K562 (cell line): ENCODE measurements around the gene LINS1. TPM values are rescaled to one million over a fixed set of nuclear protein-coding genes. Genes with fewer than 3 reads are reported as not detected.

ENCODE experiments used
- ASH1L ChIP-seq: fragments of 450-650 bp; IDR thresholded peaks from 2 replicates; pipeline ENCODE4 v1.6.1; 2018; ENCODE audit warnings: borderline replicate concordance, mild to moderate bottlenecking, low read depth; ENCODE audit not compliant: partially characterized antibody
- BCL6 ChIP-seq: fragments of 250-450 bp; sonication (Bioruptor Pico); IDR thresholded peaks from 2 replicates; pipeline ENCODE4 v1.4.0; 2020
- CBX5 ChIP-seq: IDR thresholded peaks from 2 replicates; pipeline ENCODE4 v1.6.1; 2014; ENCODE audit warnings: low read depth, borderline replicate concordance
- FOS ChIP-seq: IDR thresholded peaks from 3 replicates; pipeline ENCODE4 v1.6.1; 2011; ENCODE audit not compliant: insufficient read length; ENCODE audit errors: extremely low read depth
- FOXK2 ChIP-seq, 2 experiments: fragments of 450-650 bp; IDR thresholded peaks in 1 of 2; conservative IDR thresholded peaks in 1 of 2; 2 replicates each; pipeline ENCODE4 v1.6.1; 2016; ENCODE audit warnings: low read depth in 2 of 2, mild to moderate bottlenecking in 1 of 2
- MECOM ChIP-seq: fragments of 250-450 bp; sonication (Bioruptor Pico); IDR thresholded peaks from 2 replicates; pipeline ENCODE4 v1.8.0; 2022; ENCODE audit warnings: inconsistent platforms
- MLLT1 ChIP-seq, 2 experiments: fragments of 450-650 bp; IDR thresholded peaks; 2 replicates each; pipeline ENCODE4 v1.6.1; 2016
- NUFIP1 ChIP-seq: fragments of 450-650 bp; IDR thresholded peaks from 2 replicates; pipeline ENCODE4 v1.6.1; 2018; ENCODE audit not compliant: partially characterized antibody
- POLR3A ChIP-seq: IDR thresholded peaks from 2 replicates; pipeline ENCODE4 v1.6.1; 2011; ENCODE audit warnings: borderline replicate concordance, mild to moderate bottlenecking, moderate library complexity; ENCODE audit not compliant: insufficient read length, insufficient read depth; ENCODE audit errors: extremely low read depth
- PTBP1 ChIP-seq: fragments of 200-400 bp; formaldehyde crosslinking; IDR thresholded peaks from 2 replicates; pipeline ENCODE4 v1.6.1; 2017; ENCODE audit warnings: low read depth, low read length
- RNF219 ChIP-seq: fragments of 250-450 bp; sonication (Bioruptor Pico); IDR thresholded peaks from 2 replicates; pipeline ENCODE4 v1.5.0; 2022; ENCODE audit warnings: mild to moderate bottlenecking
- SP2 ChIP-seq: IDR thresholded peaks from 2 replicates; pipeline ENCODE4 v1.6.1; 2011; ENCODE audit warnings: mild to moderate bottlenecking, low read depth, low read length, moderate library complexity; ENCODE audit not compliant: poor library complexity, severe bottlenecking; ENCODE audit errors: extremely low read depth
- TRIM25 ChIP-seq: fragments of 450-650 bp; IDR thresholded peaks from 2 replicates; pipeline ENCODE4 v1.7.0; 2016; ENCODE audit warnings: borderline replicate concordance
- U2AF1 ChIP-seq: fragments of 200-400 bp; formaldehyde crosslinking; optimal IDR thresholded peaks from 2 replicates; pipeline ENCODE3; 2017; ENCODE audit warnings: mild to moderate bottlenecking, low read depth, low read length, moderate library complexity
- ZBTB43 ChIP-seq: sonication (generic); formaldehyde crosslinking; IDR thresholded peaks from 2 replicates; pipeline ENCODE4 v1.8.0; 2023; ENCODE audit warnings: mild to moderate bottlenecking, missing genetic modification reagents
- ZNF174 ChIP-seq: fragments of 250-450 bp; sonication (Bioruptor Pico); IDR thresholded peaks from 2 replicates; pipeline ENCODE4 v1.4.0; 2020; ENCODE audit warnings: mild to moderate bottlenecking
- ZNF239 ChIP-seq: fragments of 250-450 bp; sonication (Bioruptor Pico); IDR thresholded peaks from 2 replicates; pipeline ENCODE4 v1.4.0; 2020; ENCODE audit warnings: mild to moderate bottlenecking
- ZNF764 ChIP-seq: fragments of 250-450 bp; sonication (Bioruptor Pico); IDR thresholded peaks from 2 replicates; pipeline ENCODE4 v1.4.0; 2020; ENCODE audit warnings: low read depth, mild to moderate bottlenecking, moderate library complexity
- polyA plus RNA-seq, 8 experiments: library from polyadenylated mRNA; depleted of rRNA in 4 of 8; stranded (reverse) in 5 of 8; unstranded in 3 of 8; fragments of >200 nt; fragmentation: Nextera tagmentation in 2 of 8; fragmentation: Illumina TruSeq in 1 of 8; extraction: Ambion mirVana in 2 of 8; extraction: Trizol in 1 of 8; gene quantifications; 2 replicates each; pipeline versions ENCODE4 v1.2.1 to v1.2.3, GENCODE V29; 2011 to 2014; ENCODE audit warnings: inconsistent platforms in 1 of 8, missing spikeins in 1 of 8
- total RNA-seq, 7 experiments: library from RNA; depleted of rRNA in 6 of 7; stranded (reverse); fragments of >200 nt in 6 of 7; fragmentation: Illumina TruSeq in 2 of 7; extraction: Trizol in 2 of 7; gene quantifications; 2 replicates each; pipeline versions ENCODE4 v1.2.1 to v1.2.3, GENCODE V29; 2011 to 2021; ENCODE audit warnings: low replicate concordance in 1 of 7

The LINS1 gene
- total and polyA plus RNA-seq, 9 of the 15 experiments (the other 6 are each of a cell fraction or from before 2014, with no cell fraction given): 15.4 to 31.4 (median 24.6) TPM

GRCh38 chr15:100602064-100602822 lies at the start of gene LINS1, which contains the start of gene ASB7 (continued):
- TF ChIP-seq TRIM25: no peak
- TF ChIP-seq ZNF174 (CRISPR knock-in tag): no peak
- no peak for TF ChIP-seq MECOM (CRISPR knock-in tag)
- TF ChIP-seq PTBP1: no peak
- TF ChIP-seq NUFIP1: no peak
- no peak for TF ChIP-seq ZNF764 (CRISPR knock-in tag)
- no peak for TF ChIP-seq U2AF1
- TF ChIP-seq RNF219: no peak
- no peak for TF ChIP-seq CBX5
- no peak for TF ChIP-seq POLR3A
- TF ChIP-seq SP2: no peak
- TF ChIP-seq BCL6: no peak
- no peak for TF ChIP-seq ASH1L
- TF ChIP-seq FOXK2 (conservative IDR thresholded peaks at IDR 0.05 in 1 of 2, IDR thresholded peaks at IDR 0.05 in 1 of 2; ENCODE audit: low read depth in 2 of 2): peak in 1 of 2 experiments; percentile 56; a peak in 3 of 4 replicates
- TF ChIP-seq MLLT1 (IDR thresholded peaks at IDR 0.05): no peak
- TF ChIP-seq ZNF239: no peak
- peak; percentile 55; the same call in 1 of the 2 replicates for TF ChIP-seq ZBTB43 (CRISPR knock-in tag)
- peak; percentile 40 for TF ChIP-seq FOS
